ENCODE measurements around the gene TRPC6.

Gene TRPC6

GRCh38 chr11:101583251-101584128 is at the start of gene TRPC6:
Gene TRPC6, minus strand, starts transcription at chr11:101584007. Its CDS starts 504 bp downstream, at chr11:101583503.
- DNase-seq, result peak; percentile 43

GRCh38 chr11:101620026-101620425 is 36.2 kb upstream of the TRPC6 start:
- DNase-seq, result no peak

DNA sequence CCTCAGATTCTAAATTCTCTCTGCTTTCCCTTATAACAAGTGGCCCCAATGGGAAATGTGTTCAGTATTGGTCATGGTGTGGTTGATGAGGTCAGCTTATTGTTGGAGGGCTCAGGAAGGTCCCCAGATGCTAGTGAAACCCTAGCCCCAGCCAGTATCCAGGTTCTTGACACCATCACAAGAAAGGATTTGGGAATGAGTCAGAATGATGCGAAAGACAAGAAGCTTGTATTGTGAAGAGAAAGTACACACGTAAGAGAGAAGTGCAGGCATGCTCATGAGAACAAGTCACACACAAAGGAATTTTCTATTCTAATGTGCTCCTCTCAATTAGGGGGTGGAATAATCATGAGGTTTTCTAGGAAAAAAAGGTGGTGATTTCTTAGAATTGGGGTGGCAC is 34.9 kb upstream of the TRPC6 start:
- DNase-seq, result no peak

DNA sequence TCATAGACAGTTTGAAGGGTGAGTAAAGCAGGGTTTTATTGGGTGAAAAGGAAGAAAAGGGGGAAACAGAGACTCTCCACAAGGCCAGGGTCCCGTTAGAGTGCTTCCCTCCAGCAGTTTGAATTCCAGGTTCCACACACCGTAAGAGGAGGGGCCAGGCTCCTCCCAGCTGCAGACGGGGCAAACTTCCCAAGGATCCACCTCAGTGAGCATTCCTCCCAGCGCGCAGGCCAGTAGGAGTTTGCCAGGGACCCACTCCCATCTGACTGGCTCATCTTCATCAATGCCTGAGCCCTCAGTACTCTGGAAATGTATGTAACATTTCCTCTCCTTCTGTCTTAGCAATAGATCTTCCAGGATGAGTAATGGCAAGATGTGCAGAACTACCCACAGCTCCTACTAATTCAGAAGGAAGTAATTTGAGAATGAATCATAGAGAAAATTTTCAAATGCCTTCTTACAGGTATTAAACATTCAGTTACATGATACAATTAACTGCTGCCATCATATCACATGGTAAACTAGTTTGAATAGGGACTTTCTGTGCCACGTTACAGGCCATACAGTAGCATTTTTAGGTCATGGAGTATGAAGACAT is 34.0 kb upstream of the TRPC6 start:
- no peak for DNase-seq

DNA sequence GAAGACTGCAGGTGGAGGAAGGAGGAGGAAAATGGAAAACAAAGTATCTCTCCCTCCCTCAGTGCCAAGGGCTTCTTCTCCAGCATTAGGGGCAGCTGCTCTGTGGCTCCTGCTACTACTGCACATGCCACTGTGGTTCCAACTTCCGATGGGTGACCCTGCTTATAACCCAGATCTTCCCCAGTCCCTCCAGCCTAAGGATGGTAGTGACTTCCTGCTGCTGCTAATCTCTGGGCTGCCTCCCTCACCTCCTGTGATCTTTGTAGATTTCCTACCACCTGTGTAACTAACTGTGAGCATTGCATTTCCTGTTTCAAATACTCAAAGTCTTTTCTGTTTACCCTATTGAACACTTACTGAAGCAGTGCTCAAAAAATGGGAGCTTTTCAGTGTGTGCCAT is 28.7 kb upstream of the TRPC6 start:
- DNase-seq, result no peak

DNA sequence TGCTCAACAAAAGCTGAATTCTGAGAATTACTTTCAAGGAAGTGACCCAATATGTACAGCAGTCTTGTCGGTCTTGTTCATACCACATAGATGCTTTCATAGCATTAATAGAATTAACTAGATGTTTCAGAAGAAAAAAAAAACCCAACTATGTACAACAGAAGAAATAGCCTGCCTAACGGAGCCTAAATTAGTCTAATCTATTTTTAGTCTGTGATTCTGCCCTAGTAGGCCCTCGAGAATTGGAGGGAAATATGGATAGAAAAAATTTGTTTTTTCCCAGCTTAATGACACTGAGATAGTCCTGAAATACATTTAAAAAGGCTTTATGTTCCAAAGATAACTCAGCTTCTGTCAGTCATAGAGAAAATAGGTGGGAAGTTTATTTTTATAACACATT is 17.1 kb upstream of the TRPC6 start:
- no peak for DNase-seq

- no peak for DNase-seq
Observed at GRCh38 chr11:101586965-101587364, 3.2 kb upstream of the TRPC6 start.

GRCh38 chr11:101584655-101585054 is 848 bp upstream of the TRPC6 start:
- DNase-seq, result no peak

- DNase-seq, result no peak
Observed at GRCh38 chr11:101584129-101584515, 315 bp upstream of the TRPC6 start.

GRCh38 chr11:101582989-101583250 is 887 bp downstream of the TRPC6 start:
- no peak for DNase-seq

DNA sequence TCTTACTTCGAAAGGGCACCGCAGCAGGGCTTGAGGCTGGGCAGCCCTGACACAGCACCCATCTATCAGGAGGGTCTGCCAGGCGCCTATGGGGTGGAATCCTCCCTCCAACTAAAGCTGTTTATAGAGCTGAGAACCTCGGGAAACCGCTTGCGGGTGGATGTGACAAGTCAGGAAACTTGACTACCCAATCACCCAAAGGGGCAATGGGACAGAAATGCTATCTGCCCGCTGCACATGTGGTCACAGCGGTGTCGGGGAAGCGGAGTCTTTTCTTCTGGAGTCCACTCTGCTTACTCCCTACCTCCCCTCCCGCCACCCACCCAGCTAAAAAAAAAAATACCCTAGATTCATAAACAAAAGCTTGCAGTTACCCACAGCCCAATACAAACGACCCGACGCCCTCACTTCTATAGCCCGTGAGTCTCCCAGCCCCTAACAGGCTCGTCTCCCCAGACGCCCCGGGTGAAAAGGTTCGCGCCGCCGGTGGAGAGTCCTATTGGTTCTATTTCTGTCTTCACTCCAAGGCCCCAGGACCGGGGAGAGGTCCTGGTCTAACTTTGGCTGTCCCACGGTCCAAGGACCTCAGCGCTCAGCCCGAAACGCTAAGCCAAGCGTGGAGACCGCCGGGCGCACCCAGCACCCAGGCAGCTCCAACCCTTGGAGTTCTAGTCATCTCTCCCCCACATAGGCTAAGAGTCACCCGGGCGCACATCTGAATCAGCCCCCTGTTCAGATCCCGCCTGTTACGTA is 1.4 kb downstream of the TRPC6 start:
- DNase-seq, result no peak

- DNase-seq, result no peak
Observed at GRCh38 chr11:101577461-101577860, 6.3 kb downstream of the TRPC6 start.

GRCh38 chr11:101576456-101576855 is 7.4 kb downstream of the TRPC6 start:
- DNase-seq, result no peak

DNA sequence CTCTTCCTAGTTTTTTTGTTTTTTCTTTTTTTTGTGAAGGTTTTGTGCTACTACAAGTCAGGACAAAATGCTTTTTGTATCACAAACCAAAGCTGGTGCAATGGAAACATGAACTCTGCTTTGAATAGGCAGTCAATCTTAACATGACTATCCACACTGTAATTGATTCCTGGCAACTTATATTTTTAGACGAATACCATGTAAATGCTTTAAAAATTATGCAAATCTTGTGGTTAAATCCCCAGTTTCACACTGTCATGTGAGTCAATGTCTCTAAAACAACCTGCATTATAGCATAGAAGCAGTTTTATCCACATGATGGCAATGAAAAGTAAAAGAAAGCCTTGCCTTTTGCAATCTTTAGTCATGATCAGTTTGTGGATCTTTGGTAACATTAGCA is 8.9 kb downstream of the TRPC6 start:
- DNase-seq, result no peak

GRCh38 chr11:101567071-101567470 is 16.7 kb downstream of the TRPC6 start:
- DNase-seq, result no peak

DNA sequence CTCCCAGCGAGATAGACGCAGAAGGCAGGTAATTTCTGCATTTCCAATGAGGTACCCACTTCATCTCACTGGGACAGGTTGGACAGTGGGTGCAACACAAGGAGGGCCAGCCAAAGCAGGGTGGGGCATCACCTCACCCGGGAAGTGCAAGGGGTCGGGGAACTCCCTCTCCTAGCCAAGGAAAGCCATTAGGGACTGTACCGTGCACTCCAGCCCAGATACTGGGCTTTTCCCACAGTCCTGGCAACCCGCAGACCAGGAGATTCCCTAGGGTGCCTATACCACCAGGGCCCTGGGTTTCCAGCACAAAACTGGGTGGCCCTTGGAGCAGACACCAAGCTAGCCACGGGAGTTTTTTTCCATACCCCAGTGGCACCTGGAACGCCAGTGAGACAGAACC is 17.2 kb downstream of the TRPC6 start:
- DNase-seq, result no peak

- no peak for DNase-seq
Observed at GRCh38 chr11:101563166-101563565, 20.6 kb downstream of the TRPC6 start.

- DNase-seq, result no peak
Observed at GRCh38 chr11:101555366-101555765, 28.4 kb downstream of the TRPC6 start.

- no peak for DNase-seq
Observed at GRCh38 chr11:101553891-101554292, 29.9 kb downstream of the TRPC6 start.

GRCh38 chr11:101552888-101553287 is 30.9 kb downstream of the TRPC6 start:
- no peak for DNase-seq

DNA sequence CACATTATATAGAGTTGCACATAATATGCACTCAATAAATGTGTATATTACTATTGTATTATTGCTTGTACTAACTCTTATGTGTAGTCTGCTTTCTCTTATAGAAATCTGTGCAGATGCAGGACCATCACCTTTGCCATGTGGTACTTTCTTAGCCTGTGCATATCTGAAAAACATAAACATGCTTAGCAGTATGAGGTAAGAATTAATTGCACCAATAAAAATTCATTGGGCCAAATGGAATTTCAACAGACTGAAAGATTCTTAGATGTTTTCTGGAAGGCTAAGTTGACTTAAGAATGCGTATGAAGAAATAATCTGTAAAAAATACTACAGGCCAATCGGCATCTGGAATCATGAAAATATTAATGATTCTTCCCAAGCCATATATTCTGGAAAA is 55.3 kb downstream of the TRPC6 start:
- DNase-seq, result no peak

- no peak for DNase-seq
Observed at GRCh38 chr11:101523634-101524260, 60.1 kb downstream of the TRPC6 start.

DNA sequence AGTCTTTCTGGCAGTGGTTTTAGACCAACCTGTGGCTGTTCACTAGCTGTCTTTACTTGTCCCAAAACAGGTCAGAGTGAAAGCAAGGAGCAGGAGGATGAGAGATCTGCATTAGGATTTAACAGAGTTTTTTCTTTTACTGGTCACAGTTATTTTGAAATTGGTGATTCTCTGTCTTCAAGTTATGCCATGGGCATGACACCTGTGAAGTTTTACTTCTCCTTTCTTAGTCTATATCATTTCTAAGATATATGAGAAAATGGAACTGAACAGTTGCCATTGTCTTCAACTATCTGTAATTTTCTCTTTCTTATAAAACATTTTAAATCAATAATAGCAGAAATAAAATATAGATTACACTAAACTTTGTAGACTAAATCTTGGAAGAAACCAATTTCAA is 60.6 kb downstream of the TRPC6 start:
- no peak for DNase-seq

- DNase-seq, result no peak
Observed at GRCh38 chr11:101521821-101522220, 62.0 kb downstream of the TRPC6 start.
